Measurements from ENCODE around the gene GPR149.

DNA sequence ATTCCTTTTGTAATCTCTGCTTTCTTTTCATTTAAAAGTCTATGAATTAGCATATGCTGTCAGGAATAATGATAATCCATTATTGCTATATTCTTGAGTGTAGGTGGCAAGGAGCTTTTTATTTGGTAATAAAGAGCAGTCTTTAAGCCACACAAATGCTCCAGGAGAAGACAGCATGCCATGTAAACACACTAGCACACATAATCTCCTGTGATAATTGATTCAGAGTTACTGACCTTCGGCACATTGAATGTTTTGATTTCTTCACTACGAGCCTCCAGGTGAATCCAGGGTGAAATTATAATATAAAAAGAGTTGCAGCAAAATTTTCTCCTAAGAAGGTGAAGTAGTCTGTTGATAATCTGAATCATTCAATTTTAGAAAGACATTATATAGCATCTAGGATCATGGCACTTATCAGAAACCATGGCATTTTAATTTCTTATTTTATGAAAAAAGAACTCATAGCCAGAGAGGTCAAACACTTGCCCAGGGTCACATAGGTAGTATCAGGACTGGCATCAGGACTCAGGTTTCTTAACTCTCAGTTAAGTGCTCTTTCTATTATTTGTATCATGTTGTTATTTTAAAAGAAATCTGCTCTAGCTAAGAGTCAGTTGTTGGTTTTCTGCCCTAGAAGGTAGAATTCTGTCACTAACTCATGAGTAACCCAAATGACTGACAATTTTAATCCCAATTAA is 84.4 kb downstream of the GPR149 start:
- TF ChIP-seq POLR2AphosphoS5 (IDR thresholded peaks at IDR 0.05; ENCODE audit: low read depth, low read length) = no peak
- no peak for TF ChIP-seq POLR2A (IDR thresholded peaks at IDR 0.05; ENCODE audit: low read depth, low read length)

Data from GM12892 (cell line).